GM10847 (cell line): ENCODE data around the gene DPCD.

Source experiments
- POLR2A ChIP-seq: IDR thresholded peaks from 2 replicates; pipeline ENCODE4 v1.6.1; 2011; ENCODE audit not compliant: insufficient read length; ENCODE audit errors: extremely low read depth

The DPCD gene

GRCh38 chr10:101649525-101650085, 61.5 kb downstream of the DPCD start:
- no peak for TF ChIP-seq POLR2A

GRCh38 chr10:101650863-101651262, 62.7 kb downstream of the DPCD start:
- no peak for TF ChIP-seq POLR2A

- TF ChIP-seq POLR2A = no peak
These were observed 63.2 kb downstream of the DPCD start for GRCh38 chr10:101651336-101651735.

GRCh38 chr10:101653536-101653935, 65.4 kb downstream of the DPCD start:
- TF ChIP-seq POLR2A = no peak

- no peak for TF ChIP-seq POLR2A
These were observed 67.4 kb downstream of the DPCD start for GRCh38 chr10:101655570-101655969.

- TF ChIP-seq POLR2A = no peak
These were observed 68.8 kb downstream of the DPCD start for GRCh38 chr10:101656890-101657289.

GRCh38 chr10:101658975-101659374, 70.9 kb downstream of the DPCD start:
- TF ChIP-seq POLR2A = no peak
